PC-9 (cell line): ENCODE data around the gene SYNDIG1. TPM values are rescaled to one million over a fixed set of nuclear protein-coding genes. Genes with fewer than 3 reads are reported as not detected.

Experiments
- BruUV-seq: library from RNA; stranded (reverse); fragments of 400-500 nt; replicated peaks from 2 replicates; lab custom pipeline; 2021; lab: Mats Ljungman, UMichigan
- CTCF ChIA-PET: fragments of 300-600 bp; sonication (Branson Sonifier 250); formaldehyde crosslinking; loops from one replicate; lab custom pipeline; 2022; ENCODE audit warnings: antibody characterized with exemption; lab: Charles Lee
- POLR2A ChIA-PET: fragments of 300-600 bp; sonication (Branson Sonifier 250); formaldehyde crosslinking; loops from one replicate; lab custom pipeline; 2022; ENCODE audit warnings: antibody characterized with exemption; ENCODE audit not compliant: unreplicated experiment; lab: Charles Lee
- DNase-seq, 2 experiments: peaks; one replicate each; pipeline versions ENCODE4 v3.0.0 to v3.0.0-alpha.2; 2015 to 2022; ENCODE audit warnings: mixed read lengths in 1 of 2
- H2AFZ ChIP-seq: fragments of 200-600 bp; sonication (generic); 2 replicates; pipeline ENCODE4 v1.8.1; 2017; ENCODE audit warnings: antibody characterized with exemption
- H3F3A ChIP-seq: fragments of 200-600 bp; sonication (generic); 2 replicates; pipeline ENCODE4 v1.8.1; 2017; ENCODE audit warnings: antibody characterized with exemption, mild to moderate bottlenecking, low read depth; ENCODE audit not compliant: insufficient read depth
- H3K27ac ChIP-seq: fragments of 200-600 bp; sonication (generic); 2 replicates; pipeline ENCODE4 v1.6.1; 2016; ENCODE audit warnings: mixed run types
- H3K27me3 ChIP-seq: fragments of 200-600 bp; sonication (generic); 2 replicates; pipeline ENCODE4 v1.6.1; 2016; ENCODE audit warnings: low read depth, mixed run types; ENCODE audit not compliant: insufficient read depth
- H3K36me3 ChIP-seq: fragments of 200-600 bp; sonication (generic); 2 replicates; pipeline ENCODE4 v1.6.1; 2016; ENCODE audit warnings: low read depth, mixed run types
- H3K4me1 ChIP-seq: fragments of 200-600 bp; sonication (generic); replicated peaks from 2 replicates; pipeline ENCODE4 v1.6.1; 2016; ENCODE audit warnings: mixed run types; ENCODE audit not compliant: insufficient read depth
- H3K4me2 ChIP-seq: fragments of 200-600 bp; sonication (generic); 2 replicates; pipeline ENCODE4 v1.6.1; 2017; ENCODE audit warnings: mixed run types
- H3K4me3 ChIP-seq: fragments of 200-600 bp; sonication (generic); 2 replicates; pipeline ENCODE4 v1.6.1; 2016; ENCODE audit warnings: mixed run types
- H3K79me2 ChIP-seq: fragments of 200-600 bp; sonication (generic); 2 replicates; pipeline ENCODE4 v1.6.1; 2017; ENCODE audit warnings: low read depth, mixed run types
- H3K9me2 ChIP-seq: fragments of 200-600 bp; sonication (generic); 2 replicates; pipeline ENCODE4 v1.8.1; 2017; ENCODE audit warnings: mild to moderate bottlenecking; ENCODE audit not compliant: insufficient read depth
- H3K9me3 ChIP-seq: fragments of 200-600 bp; sonication (generic); 2 replicates; pipeline ENCODE4 v1.8.1; 2016; ENCODE audit warnings: low read depth; ENCODE audit not compliant: insufficient read depth
- H4K20me1 ChIP-seq: fragments of 200-600 bp; sonication (generic); 2 replicates; pipeline ENCODE4 v1.8.1; 2017; ENCODE audit not compliant: insufficient read depth
- CTCF ChIP-seq: fragments of 200-600 bp; sonication (generic); conservative IDR thresholded peaks from 2 replicates; pipeline ENCODE4 v1.6.1; 2017; ENCODE audit warnings: mixed run types, antibody characterized with exemption, mild to moderate bottlenecking, moderate library complexity
- EZH2 ChIP-seq: fragments of 200-600 bp; sonication (generic); IDR thresholded peaks from 2 replicates; pipeline ENCODE4 v1.8.0; 2017; ENCODE audit warnings: antibody characterized with exemption, low read depth
- intact Hi-C: fragments of 100-400 bp; cut with micrococcal nuclease; formaldehyde crosslinking; loops from one replicate; pipeline ENCODE4 v1.10.0; 2022; ENCODE audit not compliant: unreplicated experiment
- total RNA-seq: library from RNA; stranded (reverse); gene quantifications from 2 replicates; pipeline ENCODE4 v1.2.3, GENCODE V29; 2021

The SYNDIG1 gene
- total RNA-seq, 1 experiment from 2014 or later: 0.17 TPM

DNA sequence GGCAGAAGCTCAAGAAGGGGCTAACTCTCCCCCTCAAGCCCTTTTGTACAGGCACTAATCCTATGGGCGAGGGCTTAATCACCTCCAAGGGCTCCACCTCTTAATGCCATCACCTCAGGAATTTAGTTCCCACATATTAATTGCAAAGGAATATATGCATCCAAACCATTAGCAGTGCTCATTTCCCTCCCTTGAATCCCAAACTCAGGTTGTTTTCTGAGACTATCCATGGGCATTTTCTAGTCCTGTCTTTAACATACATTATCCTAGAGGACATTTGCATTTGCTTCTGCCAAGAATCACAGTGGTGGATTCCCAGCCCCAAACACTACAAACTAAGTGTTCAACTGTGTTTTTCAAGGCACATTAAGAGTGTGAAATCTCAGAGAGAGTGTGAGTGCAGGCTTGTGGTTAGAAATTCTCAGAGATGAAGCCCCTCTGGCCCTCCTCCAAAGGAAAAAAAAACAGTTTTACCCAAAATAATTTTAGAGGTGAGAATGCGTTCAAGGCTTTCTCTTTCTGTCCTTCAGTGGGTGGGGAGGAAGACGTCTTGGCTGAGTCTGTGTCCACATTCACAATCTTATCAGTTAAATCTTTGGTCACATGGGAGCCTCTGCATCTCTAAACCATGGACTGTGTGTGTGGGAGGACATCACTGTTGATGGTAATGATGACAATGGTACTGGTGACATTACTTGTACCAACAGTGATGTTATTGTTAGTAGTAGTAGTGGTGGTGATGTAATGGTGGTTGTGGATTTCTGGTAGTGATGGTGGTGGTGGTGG, 59.3 kb downstream of the SYNDIG1 start:
- H2AFZ ChIP-seq: no peak overlapping the region
- intact Hi-C loops: no loop called here

DNA sequence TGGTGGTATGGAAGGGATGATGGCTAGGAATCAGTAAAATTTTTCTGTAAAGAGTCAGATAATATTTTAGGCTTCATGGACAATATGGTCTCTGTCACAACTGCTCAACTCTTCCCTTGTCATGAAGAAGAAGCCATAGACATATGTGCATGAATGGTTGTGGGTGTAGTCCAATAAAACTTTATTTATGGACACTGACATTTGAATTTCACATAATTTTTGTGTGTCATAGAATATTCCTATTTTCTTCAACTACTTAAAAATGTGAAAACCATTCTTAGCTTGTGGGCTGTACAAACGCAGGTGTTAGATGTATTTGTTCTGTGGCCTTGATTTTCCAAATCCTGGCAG, 59.9 kb downstream of the SYNDIG1 start:
- Histone ChIP-seq H3K4me3 (no peak overlapping the region), H2AFZ (no peak overlapping the region), H3K36me3 (no peaks in the 10 kb centered on the region), H3K27me3 (no peaks in the 10 kb centered on the region), H3K27ac (no peak overlapping the region), H3K79me2 (no peaks in the 10 kb centered on the region), H3K4me1 (no peaks in the 10 kb centered on the region), H3F3A (no peaks in the 10 kb centered on the region), H3K9me3 (no peaks in the 10 kb centered on the region), H3K9me2 (no peaks in the 10 kb centered on the region), H4K20me1 (no peaks in the 10 kb centered on the region), H3K4me2 (no peak overlapping the region)
- TF ChIP-seq EZH2: no peak
- no peak for TF ChIP-seq CTCF
- intact Hi-C loops: no loop called here
- ChIA-PET CTCF (no interaction called here), POLR2A (no interaction called here)
- DNase-seq: no peak
- no TSS peak for BruUV-seq

More for the DNA sequence above, 59.3 kb downstream of the SYNDIG1 start:
- Histone ChIP-seq H3K79me2 (no peaks in the 10 kb centered on the region), H3K9me3 (no peaks in the 10 kb centered on the region), H4K20me1 (no peaks in the 10 kb centered on the region), H3K4me3 (no peak overlapping the region), H3K4me1 (no peaks in the 10 kb centered on the region), H3F3A (no peaks in the 10 kb centered on the region), H3K27me3 (no peaks in the 10 kb centered on the region), H3K36me3 (no peaks in the 10 kb centered on the region), H3K4me2 (no peak overlapping the region), H3K27ac (no peak overlapping the region), H3K9me2 (no peaks in the 10 kb centered on the region)
- no peak for TF ChIP-seq EZH2
- TF ChIP-seq CTCF: no peak
- POLR2A ChIA-PET: no interaction called here
- no peak for DNase-seq
- CTCF ChIA-PET: no interaction called here
- BruUV-seq: no TSS peak

GRCh38 chr20:24530131-24530680, 60.8 kb downstream of the SYNDIG1 start:
- intact Hi-C loops: no loop called here
- POLR2A ChIA-PET: no interaction called here
- TF ChIP-seq CTCF (no peak), EZH2 (no peak)
- DNase-seq: no peak
- H3K9me2 ChIP-seq: no peaks in the 10 kb centered on the region
- H3K4me3 ChIP-seq: no peak overlapping the region
- no peak overlapping the region for H2AFZ ChIP-seq
- H4K20me1 ChIP-seq: no peaks in the 10 kb centered on the region
- H3K27ac ChIP-seq: no peak overlapping the region
- H3K27me3 ChIP-seq: no peaks in the 10 kb centered on the region
- no peaks in the 10 kb centered on the region for H3K9me3 ChIP-seq
- H3K4me2 ChIP-seq: no peak overlapping the region
- no peaks in the 10 kb centered on the region for H3K4me1 ChIP-seq
- BruUV-seq: no TSS peak
- no peaks in the 10 kb centered on the region for H3K36me3 ChIP-seq
- no peaks in the 10 kb centered on the region for H3F3A ChIP-seq
- CTCF ChIA-PET: no interaction called here
- no peaks in the 10 kb centered on the region for H3K79me2 ChIP-seq
